Measurements from ENCODE around the gene TUT4. TPM values are rescaled to one million over a fixed set of nuclear protein-coding genes. Genes with fewer than 3 reads are reported as not detected.

TUT4 gene
- total RNA-seq, 2 donors from 2014 or later = 44.4 to 76.1 TPM

GRCh38 chr1:52549267-52549666, 3.6 kb downstream of the TUT4 start:
- Histone ChIP-seq H3K36me3 (no peaks in the 10 kb centered on the region), H3K27me3 (replicated peaks; ENCODE audit: insufficient read depth) (no peaks in the 10 kb centered on the region), H3K4me1 (replicated peaks) (no peaks in the 10 kb centered on the region), H3K4me3 (no peak overlapping the region), H3K9me3 (no peaks in the 10 kb centered on the region), H3K27ac (no peak overlapping the region)
- TF ChIP-seq POLR2AphosphoS5 (IDR thresholded peaks at IDR 0.05) = no peak
- no peak for TF ChIP-seq POLR2A (IDR thresholded peaks at IDR 0.05)
- no peak for TF ChIP-seq CTCF (IDR thresholded peaks at IDR 0.05)
- no peak for DNase-seq (ENCODE audit: low spot score)
- intact Hi-C loops (cut with DNase I) = no loop called here

- H3K9me3 ChIP-seq = no peaks in the 10 kb centered on the region
- 93% methylated on average over 5 of the region's 5 CpGs for WGBS
- H3K27ac ChIP-seq = no peak overlapping the region
- intact Hi-C loops (cut with DNase I) = no loop called here
- no peak for TF ChIP-seq CTCF (IDR thresholded peaks at IDR 0.05)
- no peak for TF ChIP-seq POLR2AphosphoS5 (IDR thresholded peaks at IDR 0.05)
- TF ChIP-seq POLR2A (IDR thresholded peaks at IDR 0.05) = no peak
- H3K27me3 ChIP-seq (replicated peaks; ENCODE audit: insufficient read depth) = no peaks in the 10 kb centered on the region
- H3K4me3 ChIP-seq = no peak overlapping the region
- no peaks in the 10 kb centered on the region for H3K4me1 ChIP-seq (replicated peaks)
- no peaks in the 10 kb centered on the region for H3K36me3 ChIP-seq
- no peak for DNase-seq (ENCODE audit: low spot score)
Measured at GRCh38 chr1:52546852-52547251, 6.0 kb downstream of the TUT4 start.

GRCh38 chr1:52544665-52545525, 8.0 kb downstream of the TUT4 start:
- DNase-seq (ENCODE audit: low spot score) = no peak
- intact Hi-C loops (cut with DNase I) = no loop called here
- no peak overlapping the region for H3K27ac ChIP-seq
- no peaks in the 10 kb centered on the region for H3K27me3 ChIP-seq (replicated peaks; ENCODE audit: insufficient read depth)
- no peaks in the 10 kb centered on the region for H3K36me3 ChIP-seq
- no peaks in the 10 kb centered on the region for H3K4me1 ChIP-seq (replicated peaks)
- H3K4me3 ChIP-seq = no peak overlapping the region
- H3K9me3 ChIP-seq = no peaks in the 10 kb centered on the region
- 99% methylated on average over 8 of the region's 8 CpGs for WGBS
- TF ChIP-seq POLR2AphosphoS5 (IDR thresholded peaks at IDR 0.05) (no peak), POLR2A (IDR thresholded peaks at IDR 0.05) (no peak), CTCF (IDR thresholded peaks at IDR 0.05) (no peak)

- H3K27me3 ChIP-seq (replicated peaks; ENCODE audit: insufficient read depth) = no peaks in the 10 kb centered on the region
- no peak overlapping the region for H3K4me3 ChIP-seq
- intact Hi-C loops (cut with DNase I) = no loop called here
- 97% methylated on average over 5 of the region's 5 CpGs for WGBS
- no peak overlapping the region for H3K27ac ChIP-seq
- no peaks in the 10 kb centered on the region for H3K9me3 ChIP-seq
- no peak for TF ChIP-seq POLR2A (IDR thresholded peaks at IDR 0.05)
- TF ChIP-seq POLR2AphosphoS5 (IDR thresholded peaks at IDR 0.05) = no peak
- TF ChIP-seq CTCF (IDR thresholded peaks at IDR 0.05) = no peak
- no peak for DNase-seq (ENCODE audit: low spot score)
- H3K36me3 ChIP-seq = no peaks in the 10 kb centered on the region
- H3K4me1 ChIP-seq (replicated peaks) = no peaks in the 10 kb centered on the region
Measured at GRCh38 chr1:52542085-52542688, 10.7 kb downstream of the TUT4 start.
